Endothelial cell of umbilical vein (primary cell): Measurements from ENCODE around the gene ARHGEF11. TPM values are rescaled to one million over a fixed set of nuclear protein-coding genes. Genes with fewer than 3 reads are reported as not detected.

Experiments used
- BruUV-seq: library from RNA; stranded (reverse); fragments of 400-500 nt; replicated peaks from 2 replicates; lab custom pipeline; 2021; lab: Mats Ljungman, UMichigan
- CTCF ChIA-PET: fragments of 300-600, 350-600 bp; sonication (Branson Sonifier 250); formaldehyde crosslinking; loops from one replicate; lab custom pipeline; 2021; ENCODE audit warnings: antibody characterized with exemption, inconsistent platforms; lab: Charles Lee
- POLR2A ChIA-PET: fragments of 300-600, 350-600 bp; sonication (Branson Sonifier 250); formaldehyde crosslinking; loops from one replicate; lab custom pipeline; 2021; ENCODE audit warnings: antibody characterized with exemption, inconsistent platforms; lab: Charles Lee
- DNase-seq: peaks from one replicate; pipeline ENCODE4 v3.0.0-alpha.2; 2011; ENCODE audit warnings: low read depth, low spot score
- FAIRE-seq: peaks from 2 replicates; lab custom pipeline; 2011; peaks lifted over from hg19 to GRCh38; lab: Jason Lieb, UNC
- H2AFZ ChIP-seq: 2 replicates; pipeline ENCODE4 v1.6.0; 2012; ENCODE audit warnings: low read depth, low read length, control low read depth, inconsistent platforms
- H3K27ac ChIP-seq: 2 replicates; pipeline ENCODE4 v1.5.1; 2011; ENCODE audit warnings: low read depth, mild to moderate bottlenecking, control low read depth, low read length, moderate library complexity; ENCODE audit not compliant: insufficient read depth
- H3K27me3 ChIP-seq, 2 experiments: 2 replicates each; pipeline versions ENCODE4 v1.6.0 to v1.6.1; 2011; ENCODE audit warnings: low read length in 2 of 2, mixed read lengths in 1 of 2; ENCODE audit not compliant: control insufficient read depth in 2 of 2, insufficient read depth in 2 of 2
- H3K36me3 ChIP-seq, 2 experiments: 2 replicates in 1 of 2; 3 replicates in 1 of 2; pipeline ENCODE4 v1.5.1; 2011; ENCODE audit warnings: low read length in 2 of 2, mild to moderate bottlenecking in 1 of 2, moderate library complexity in 1 of 2; ENCODE audit not compliant: control insufficient read depth in 2 of 2, insufficient read depth in 2 of 2; ENCODE audit errors: extremely low read depth in 1 of 2
- H3K4me1 ChIP-seq: 3 replicates; pipeline ENCODE4 v1.5.1; 2011; ENCODE audit warnings: mild to moderate bottlenecking, low read length; ENCODE audit not compliant: control insufficient read depth, insufficient read depth; ENCODE audit errors: extremely low read depth
- H3K4me2 ChIP-seq: 2 replicates; pipeline ENCODE4 v1.6.1; 2011; ENCODE audit warnings: low read length, control low read depth, mixed read lengths; ENCODE audit not compliant: insufficient read depth
- H3K4me3 ChIP-seq, 3 experiments: fragments of 200-600 bp in 1 of 3; sonication (generic), shearing (Covaris generic) in 1 of 3; replicated peaks in 1 of 3; 2 replicates each; pipeline ENCODE4 v1.5.1; 2011 to 2016; ENCODE audit warnings: control low read depth in 3 of 3, low read length in 3 of 3, mild to moderate bottlenecking in 2 of 3, inconsistent platforms in 1 of 3, low read depth in 1 of 3, moderate library complexity in 1 of 3; ENCODE audit not compliant: insufficient read depth in 1 of 3
- H3K79me2 ChIP-seq: 2 replicates; pipeline ENCODE4 v1.6.0; 2012; ENCODE audit warnings: low read length, inconsistent platforms; ENCODE audit not compliant: control insufficient read depth, insufficient read depth
- H3K9ac ChIP-seq: replicated peaks from 2 replicates; pipeline ENCODE3; 2011; ENCODE audit warnings: low read length, control low read depth; ENCODE audit not compliant: insufficient read depth; ENCODE audit errors: extremely low read depth
- H3K9me1 ChIP-seq: replicated peaks from 3 replicates; pipeline ENCODE4 v1.6.0; 2011; ENCODE audit warnings: mild to moderate bottlenecking, low read length; ENCODE audit not compliant: control insufficient read depth, insufficient read depth; ENCODE audit errors: extremely low read depth
- H3K9me3 ChIP-seq: replicated peaks from 2 replicates; pipeline ENCODE4 v1.5.1; 2012; ENCODE audit warnings: low read length, inconsistent platforms; ENCODE audit not compliant: control insufficient read depth, insufficient read depth
- H4K20me1 ChIP-seq: replicated peaks from 2 replicates; pipeline ENCODE3; 2011; ENCODE audit warnings: mild to moderate bottlenecking, low read length; ENCODE audit not compliant: control insufficient read depth, insufficient read depth; ENCODE audit errors: extremely low read depth
- CTCF ChIP-seq, 2 donors: IDR thresholded peaks; 1 replicate in 1 of 2; 2 replicates in 1 of 2; pipeline ENCODE4 v1.5.1; 2011; ENCODE audit warnings: low read length in 2 of 2, mild to moderate bottlenecking in 2 of 2, moderate library complexity in 2 of 2, control low read depth in 1 of 2, inconsistent platforms in 1 of 2, low read depth in 1 of 2; ENCODE audit not compliant: insufficient read depth in 1 of 2; ENCODE audit errors: extremely low read depth in 1 of 2
- JUN ChIP-seq: IDR thresholded peaks from 2 replicates; pipeline ENCODE4 v1.6.1; 2011; ENCODE audit warnings: borderline replicate concordance, low read depth; ENCODE audit not compliant: insufficient read length, insufficient read depth
- MYC ChIP-seq: IDR thresholded peaks from one replicate; pipeline ENCODE4 v1.6.1; 2011; ENCODE audit warnings: mild to moderate bottlenecking, low read depth, low read length
- POLR2A ChIP-seq: IDR thresholded peaks from 2 replicates; pipeline ENCODE4 v1.6.1; 2012; ENCODE audit warnings: low read depth, mild to moderate bottlenecking, control low read depth, low read length
- dilution Hi-C: fragments of 300-500 bp; cut with MboI; formaldehyde crosslinking; loops from one replicate; pipeline ENCODE4 v1.15.0; 2019; ENCODE audit warnings: low sequenced_read_pairs; ENCODE audit not compliant: extremely low pct_ligation_motif_present
- intact Hi-C: fragments of 100-400 bp; cut with micrococcal nuclease; formaldehyde crosslinking; loops from one replicate; pipeline ENCODE4 v1.10.0; 2022
- polyA plus RNA-seq, 4 experiments: library from polyadenylated mRNA; depleted of rRNA in 3 of 4; stranded (reverse) in 3 of 4; unstranded in 1 of 4; fragments of >200 nt; gene quantifications; 2 replicates each; pipeline versions ENCODE4 v1.2.1 to v1.2.3, GENCODE V29; 2011 to 2012; ENCODE audit warnings: missing spikeins in 1 of 4
- total RNA-seq: library from RNA; stranded (reverse); gene quantifications from 2 replicates; pipeline ENCODE4 v1.2.3, GENCODE V29; 2021

The ARHGEF11 gene
- total and polyA plus RNA-seq, 2 donors (not counting 3 experiments of a cell fraction or from before 2014, with no cell fraction given), result 18.2 to 28.0 TPM

- Histone ChIP-seq H3K27ac (peak overlapping the region; percentile 11), H3K4me2 (no peak overlapping the region), H3K4me1 (peaks cover 76% of the 10 kb centered on the region), H2AFZ (no peak overlapping the region), H3K4me3 (no peak overlapping the region), H3K27me3 (no peaks in the 10 kb centered on the region), H3K36me3 (peaks cover 19 to 36% of the 10 kb centered on the region in 2 experiments), H3K79me2 (peaks cover 87% of the 10 kb centered on the region), H3K9ac (no peak overlapping the region), H4K20me1 (no peaks in the 10 kb centered on the region), H3K9me3 (no peaks in the 10 kb centered on the region), H3K9me1 (no peaks in the 10 kb centered on the region)
- CTCF ChIA-PET, result interaction anchor here (1.0 to 1.5 kb wide), 2 partner anchors 15 to 178 kb away, joined by 3 read pairs; no protein-coding TSS in a partner anchor
- FAIRE-seq, result peak; percentile 84
- POLR2A ChIA-PET, result no interaction called here
- intact Hi-C loops, result no loop called here
- BruUV-seq, result no TSS peak
- no peak for TF ChIP-seq CTCF (IDR thresholded peaks at IDR 0.05; ENCODE audit: extremely low read depth in 1 of 2, insufficient read depth in 1 of 2, low read depth in 1 of 2, low read length in 2 of 2)
- TF ChIP-seq MYC, result no peak
- TF ChIP-seq JUN, result no peak
- no peak for TF ChIP-seq POLR2A
- DNase-seq, result peak; percentile 30
- dilution Hi-C loops, result no loop called here
Measured at GRCh38 chr1:156904187-156904959, 141.2 kb downstream of the ARHGEF11 start.
